GM18498 (cell line): ENCODE measurements around the gene C16orf89.
"Not testable (repeated sequence)": the region's sequence is repeated elsewhere in the genome, so short reads cannot be mapped to it uniquely, and the experiment has no call there.

Experiments used
- ATAC-seq: cut with Tn5 transposase; IDR thresholded peaks from one replicate; pipeline ENCODE4 v1.9.1; 2021; ENCODE audit warnings: mild to moderate bottlenecking, moderate library complexity; ENCODE audit not compliant: unreplicated experiment

Gene C16orf89

GRCh38 chr16:5084802-5085201 lies 19.0 kb upstream of the C16orf89 start:
- not testable (repeated sequence) for ATAC-seq

GRCh38 chr16:5084099-5084731 lies 18.5 kb upstream of the C16orf89 start:
- ATAC-seq, result not testable (repeated sequence)

GRCh38 chr16:5083646-5084045 lies 17.9 kb upstream of the C16orf89 start:
- not testable (repeated sequence) for ATAC-seq

- ATAC-seq, result not testable (repeated sequence)
Observed at GRCh38 chr16:5080996-5081395, 15.2 kb upstream of the C16orf89 start.

- ATAC-seq, result not testable (repeated sequence)
Observed at GRCh38 chr16:5080461-5080860, 14.7 kb upstream of the C16orf89 start.

GRCh38 chr16:5078626-5079025 lies 12.9 kb upstream of the C16orf89 start:
- no peak for ATAC-seq

- ATAC-seq, result no peak
Observed at GRCh38 chr16:5077304-5077703, 11.5 kb upstream of the C16orf89 start.

- no peak for ATAC-seq
Observed at GRCh38 chr16:5075637-5076036, 9.9 kb upstream of the C16orf89 start.

GRCh38 chr16:5073771-5074170 lies 8.0 kb upstream of the C16orf89 start:
- ATAC-seq, result not testable (repeated sequence)

- no peak for ATAC-seq
Observed at GRCh38 chr16:5073279-5073629, 7.5 kb upstream of the C16orf89 start.

- ATAC-seq, result no peak
Observed at GRCh38 chr16:5072334-5073278, 6.8 kb upstream of the C16orf89 start.

- peak; percentile 85 for ATAC-seq
Observed at GRCh38 chr16:5071681-5072333, 6.1 kb upstream of the C16orf89 start, which contains the start of gene ALG1. TSS of gene ALG1 (plus strand) at chr16:5071843. CDS start at chr16:5071850, 7 bp downstream.

GRCh38 chr16:5071341-5071680 lies 5.6 kb upstream of the C16orf89 start:
- ATAC-seq, result no peak

GRCh38 chr16:5070431-5071186 lies 4.9 kb upstream of the C16orf89 start:
- ATAC-seq, result no peak

- no peak for ATAC-seq
Observed at GRCh38 chr16:5069854-5070253, 4.1 kb upstream of the C16orf89 start.

- ATAC-seq, result no peak
Observed at GRCh38 chr16:5069048-5069447, 3.3 kb upstream of the C16orf89 start.

- ATAC-seq, result no peak
Observed at GRCh38 chr16:5066511-5066910, 755 bp upstream of the C16orf89 start.

- no peak for ATAC-seq
Observed at GRCh38 chr16:5065326-5065725, 430 bp downstream of the C16orf89 start.

GRCh38 chr16:5064915-5065314 lies 841 bp downstream of the C16orf89 start:
- no peak for ATAC-seq

- no peak for ATAC-seq
Observed at GRCh38 chr16:5062790-5063765, 2.7 kb downstream of the C16orf89 start.
